ENCODE measurements around the gene GGCT. TPM values are rescaled to one million over a fixed set of nuclear protein-coding genes. Genes with fewer than 3 reads are reported as not detected.

The GGCT gene
- total RNA-seq, 2 experiments from 2014 or later: 78.6 to 78.7 TPM

- intact Hi-C loops (cut with micrococcal nuclease): loop anchor here (10.0 kb wide), 1 partner anchor 188 kb away; the partner anchor contains the start of gene ZNRF2
- Mint-ChIP-seq H3K27me3 (no peaks in the 10 kb centered on the region), H3K36me3 (ENCODE audit: low read depth) (peaks cover 14% of the 10 kb centered on the region)
Measured at GRCh38 chr7:30472784-30473775, 31.5 kb downstream of the GGCT start.

GRCh38 chr7:30472081-30472783 is 32.4 kb downstream of the GGCT start:
- Mint-ChIP-seq H3K4me3 (no peak overlapping the region), H3K27ac (peak overlapping the region; percentile 12), H3K9me3 (no peaks in the 10 kb centered on the region), H3K4me1 (ENCODE audit: low read depth) (peaks cover 90% of the 10 kb centered on the region), H3K27me3 (no peaks in the 10 kb centered on the region), H3K36me3 (ENCODE audit: low read depth) (peaks cover 13% of the 10 kb centered on the region)
- TF ChIP-seq CTCF (IDR thresholded peaks at IDR 0.05): no peak
- POLR2A ChIA-PET: interaction anchor here (0.6 kb wide), 1 partner anchor 23 kb away, joined by 3 read pairs; no protein-coding TSS in a partner anchor
- ATAC-seq (no peak), DNase-seq (peak; percentile 30)
- intact Hi-C loops (cut with micrococcal nuclease): loop anchor here (10.0 kb wide), 1 partner anchor 187 kb away; the partner anchor contains the start of gene ZNRF2
- CTCF ChIA-PET: no interaction called here

More at GRCh38 chr7:30472784-30473775, 31.5 kb downstream of the GGCT start:
- POLR2A ChIA-PET: interaction anchor here (0.6 kb wide), 1 partner anchor 24 kb away, joined by 3 read pairs; no protein-coding TSS in a partner anchor
- DNase-seq (no peak), ATAC-seq (no peak)
- Mint-ChIP-seq H3K27ac (no peak overlapping the region), H3K9me3 (no peaks in the 10 kb centered on the region), H3K4me1 (ENCODE audit: low read depth) (peaks cover 93% of the 10 kb centered on the region), H3K4me3 (no peak overlapping the region)
- CTCF ChIA-PET: interaction anchor here (0.8 to 0.9 kb wide), 2 partner anchors 12 to 121 kb away, joined by 3 read pairs; no protein-coding TSS in a partner anchor
- TF ChIP-seq CTCF (IDR thresholded peaks at IDR 0.05): no peak

- Mint-ChIP-seq H3K27me3 (no peaks in the 10 kb centered on the region), H3K27ac (no peak overlapping the region), H3K36me3 (ENCODE audit: low read depth) (peaks cover 9% of the 10 kb centered on the region), H3K4me1 (ENCODE audit: low read depth) (peaks cover 82% of the 10 kb centered on the region), H3K9me3 (no peaks in the 10 kb centered on the region), H3K4me3 (no peak overlapping the region)
- TF ChIP-seq CTCF (IDR thresholded peaks at IDR 0.05): no peak
- ATAC-seq: no peak
- ChIA-PET CTCF (interaction anchor here (0.5 to 1.6 kb wide), 2 partner anchors 28 to 1431 kb away, joined by 3 read pairs; no protein-coding TSS in a partner anchor), POLR2A (no interaction called here)
- intact Hi-C loops (cut with micrococcal nuclease): loop anchor here (10.0 kb wide), 1 partner anchor 186 kb away; the partner anchor contains the start of gene ZNRF2
- DNase-seq: no peak
Measured at GRCh38 chr7:30471205-30471604, 33.4 kb downstream of the GGCT start.

- Mint-ChIP-seq H3K9me3 (no peaks in the 10 kb centered on the region), H3K4me3 (no peak overlapping the region), H3K27me3 (no peaks in the 10 kb centered on the region), H3K4me1 (ENCODE audit: low read depth) (peaks cover 80% of the 10 kb centered on the region), H3K27ac (no peak overlapping the region), H3K36me3 (ENCODE audit: low read depth) (peaks cover 9% of the 10 kb centered on the region)
- intact Hi-C loops (cut with micrococcal nuclease): loop anchor here (10.0 kb wide), 1 partner anchor 186 kb away; the partner anchor contains the start of gene ZNRF2
- ChIA-PET POLR2A (no interaction called here), CTCF (interaction anchor here (0.5 to 1.6 kb wide), 2 partner anchors 28 to 1430 kb away, joined by 3 read pairs; no protein-coding TSS in a partner anchor)
- no peak for TF ChIP-seq CTCF (IDR thresholded peaks at IDR 0.05)
- DNase-seq (no peak), ATAC-seq (no peak)
Measured at GRCh38 chr7:30470771-30471170, 33.9 kb downstream of the GGCT start.
